ENCODE measurements around the gene RRP9.
A peak's percentile ranks its signal among the peaks of the same experiment; 100 is the strongest.
"Not testable (repeated sequence)": the region's sequence is repeated elsewhere in the genome, so short reads cannot be mapped to it uniquely, and the experiment has no call there.

RRP9 gene, protein sequence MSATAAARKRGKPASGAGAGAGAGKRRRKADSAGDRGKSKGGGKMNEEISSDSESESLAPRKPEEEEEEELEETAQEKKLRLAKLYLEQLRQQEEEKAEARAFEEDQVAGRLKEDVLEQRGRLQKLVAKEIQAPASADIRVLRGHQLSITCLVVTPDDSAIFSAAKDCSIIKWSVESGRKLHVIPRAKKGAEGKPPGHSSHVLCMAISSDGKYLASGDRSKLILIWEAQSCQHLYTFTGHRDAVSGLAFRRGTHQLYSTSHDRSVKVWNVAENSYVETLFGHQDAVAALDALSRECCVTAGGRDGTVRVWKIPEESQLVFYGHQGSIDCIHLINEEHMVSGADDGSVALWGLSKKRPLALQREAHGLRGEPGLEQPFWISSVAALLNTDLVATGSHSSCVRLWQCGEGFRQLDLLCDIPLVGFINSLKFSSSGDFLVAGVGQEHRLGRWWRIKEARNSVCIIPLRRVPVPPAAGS

DNA sequence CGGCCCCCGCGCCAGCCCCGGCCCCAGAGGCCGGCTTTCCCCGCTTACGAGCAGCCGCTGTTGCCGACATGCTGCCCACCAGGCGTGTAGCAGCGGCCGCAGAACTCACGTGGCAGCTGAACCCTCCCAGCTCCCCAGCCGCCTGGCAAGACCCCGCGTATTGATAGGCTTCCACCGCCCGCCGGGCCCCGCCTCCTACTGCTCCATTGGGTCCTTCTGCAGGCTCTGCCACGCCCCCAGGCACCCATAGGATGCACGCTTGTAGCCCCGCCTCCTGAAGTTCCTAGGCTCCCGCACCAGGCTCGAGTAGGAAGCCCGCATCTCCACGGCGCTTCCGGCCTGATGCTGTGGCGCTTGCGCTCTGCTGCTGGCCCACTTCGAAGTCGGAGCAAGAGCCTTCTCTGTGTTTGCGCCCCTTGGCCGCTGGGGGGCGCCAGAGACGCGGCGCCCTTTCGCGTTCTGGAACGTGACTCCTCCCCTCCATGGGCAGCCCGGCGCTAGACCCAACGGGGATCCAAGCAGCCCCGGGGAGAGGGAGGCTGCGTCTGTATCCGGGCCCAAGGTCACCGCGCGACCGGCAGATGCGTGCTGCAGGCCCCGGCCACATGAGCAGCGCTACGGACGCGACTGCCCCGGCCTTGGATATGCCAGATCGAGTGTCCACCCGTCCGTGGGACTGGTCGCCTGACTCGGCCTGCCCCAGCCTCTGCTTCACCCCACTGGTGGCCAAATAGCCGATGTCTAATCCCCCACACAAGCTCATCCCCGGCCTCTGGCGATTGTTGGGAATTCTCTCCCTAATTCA is at the start of gene RRP9, which contains the start of gene PARP3:
RRP9 (minus strand) TSS at position 107 of the 805 bp plus-strand sequence; CDS start at position 70, 37 bp downstream.
PARP3 (plus strand) TSS at position 566 of the 805 bp plus-strand sequence. CDS start 993 bp downstream, outside the sequence.
- H3K27me3 ChIP-seq (ENCODE audit: control insufficient read depth, low read length) = no peaks in the 10 kb centered on the region
- H3K4me3 ChIP-seq (ENCODE audit: low read length) = peak within 1 kb of the TSS; percentile 94
- TF ChIP-seq EZH2phosphoT487 (IDR thresholded peaks at IDR 0.05; ENCODE audit: borderline replicate concordance, low read length) = no peak
- TF ChIP-seq, protein P1, sequence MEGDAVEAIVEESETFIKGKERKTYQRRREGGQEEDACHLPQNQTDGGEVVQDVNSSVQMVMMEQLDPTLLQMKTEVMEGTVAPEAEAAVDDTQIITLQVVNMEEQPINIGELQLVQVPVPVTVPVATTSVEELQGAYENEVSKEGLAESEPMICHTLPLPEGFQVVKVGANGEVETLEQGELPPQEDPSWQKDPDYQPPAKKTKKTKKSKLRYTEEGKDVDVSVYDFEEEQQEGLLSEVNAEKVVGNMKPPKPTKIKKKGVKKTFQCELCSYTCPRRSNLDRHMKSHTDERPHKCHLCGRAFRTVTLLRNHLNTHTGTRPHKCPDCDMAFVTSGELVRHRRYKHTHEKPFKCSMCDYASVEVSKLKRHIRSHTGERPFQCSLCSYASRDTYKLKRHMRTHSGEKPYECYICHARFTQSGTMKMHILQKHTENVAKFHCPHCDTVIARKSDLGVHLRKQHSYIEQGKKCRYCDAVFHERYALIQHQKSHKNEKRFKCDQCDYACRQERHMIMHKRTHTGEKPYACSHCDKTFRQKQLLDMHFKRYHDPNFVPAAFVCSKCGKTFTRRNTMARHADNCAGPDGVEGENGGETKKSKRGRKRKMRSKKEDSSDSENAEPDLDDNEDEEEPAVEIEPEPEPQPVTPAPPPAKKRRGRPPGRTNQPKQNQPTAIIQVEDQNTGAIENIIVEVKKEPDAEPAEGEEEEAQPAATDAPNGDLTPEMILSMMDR (IDR thresholded peaks at IDR 0.05; ENCODE audit: low read depth, low read length, poor library complexity, severe bottlenecking) = peak; percentile 95
- H3K4me2 ChIP-seq (ENCODE audit: low read length) = peak within 1 kb of the TSS; percentile 100
- peaks cover 41% of the 10 kb centered on the region for H3K79me2 ChIP-seq (ENCODE audit: control insufficient read depth, low read length)
- H4K20me1 ChIP-seq (ENCODE audit: control insufficient read depth, insufficient read depth, low read depth, low read length) = no peaks in the 10 kb centered on the region; the same call in 1 of the 2 replicates
- peak within 1 kb of the TSS; percentile 51 for H3K27ac ChIP-seq (ENCODE audit: low read depth, low read length)
- peaks cover 31% of the 10 kb centered on the region for H3K36me3 ChIP-seq (ENCODE audit: control insufficient read depth, low read length)
- no peaks in the 10 kb centered on the region for H3F3A ChIP-seq (ENCODE audit: control insufficient read depth, insufficient read depth)
- H3K9me3 ChIP-seq (ENCODE audit: control insufficient read depth, insufficient read depth, low read length) = no peaks in the 10 kb centered on the region
- no peaks in the 10 kb centered on the region for H3K9me2 ChIP-seq (replicated peaks; ENCODE audit: control insufficient read depth, low read length)
- H3K4me1 ChIP-seq (ENCODE audit: control insufficient read depth, low read length) = peaks cover 29% of the 10 kb centered on the region

- not testable (repeated sequence) for H3K27me3 ChIP-seq (ENCODE audit: control insufficient read depth, low read length); H3K9me2 ChIP-seq (replicated peaks; ENCODE audit: control insufficient read depth, low read length); H3K27ac ChIP-seq (ENCODE audit: low read depth, low read length); H3K4me3 ChIP-seq (ENCODE audit: low read length); H3K9me3 ChIP-seq (ENCODE audit: control insufficient read depth, insufficient read depth, low read length); H4K20me1 ChIP-seq (ENCODE audit: control insufficient read depth, insufficient read depth, low read depth, low read length); H3K4me2 ChIP-seq (ENCODE audit: low read length)
- H3F3A ChIP-seq (ENCODE audit: control insufficient read depth, insufficient read depth) = peaks cover 53% of the 10 kb centered on the region
- H3K36me3 ChIP-seq (ENCODE audit: control insufficient read depth, low read length) = peaks cover 43% of the 10 kb centered on the region
- peaks cover 36% of the 10 kb centered on the region for H3K4me1 ChIP-seq (ENCODE audit: control insufficient read depth, low read length)
- H3K79me2 ChIP-seq (ENCODE audit: control insufficient read depth, low read length) = peaks cover 21% of the 10 kb centered on the region
Measured at GRCh38 chr3:51990501-51990971, 48.8 kb upstream of the RRP9 start.

GRCh38 chr3:51988286-51989146 is 46.8 kb upstream of the RRP9 start:
- Histone ChIP-seq H3K27me3 (ENCODE audit: control insufficient read depth, low read length) (no peaks in the 10 kb centered on the region), H3K9me3 (ENCODE audit: control insufficient read depth, insufficient read depth, low read length) (no peaks in the 10 kb centered on the region), H4K20me1 (ENCODE audit: control insufficient read depth, insufficient read depth, low read depth, low read length) (no peaks in the 10 kb centered on the region), H3K9me2 (replicated peaks; ENCODE audit: control insufficient read depth, low read length) (no peaks in the 10 kb centered on the region), H3K4me1 (ENCODE audit: control insufficient read depth, low read length) (peaks cover 29% of the 10 kb centered on the region), H3K4me3 (ENCODE audit: low read length) (no peak overlapping the region), H3K27ac (ENCODE audit: low read depth, low read length) (no peak overlapping the region), H3F3A (ENCODE audit: control insufficient read depth, insufficient read depth) (peaks cover 42% of the 10 kb centered on the region), H3K79me2 (ENCODE audit: control insufficient read depth, low read length) (peaks cover 3% of the 10 kb centered on the region; the same call in 1 of the 2 replicates), H3K4me2 (ENCODE audit: low read length) (no peak overlapping the region), H3K36me3 (ENCODE audit: control insufficient read depth, low read length) (peaks cover 23% of the 10 kb centered on the region)
- TF ChIP-seq EZH2phosphoT487 (IDR thresholded peaks at IDR 0.05; ENCODE audit: borderline replicate concordance, low read length) = no peak

DNA sequence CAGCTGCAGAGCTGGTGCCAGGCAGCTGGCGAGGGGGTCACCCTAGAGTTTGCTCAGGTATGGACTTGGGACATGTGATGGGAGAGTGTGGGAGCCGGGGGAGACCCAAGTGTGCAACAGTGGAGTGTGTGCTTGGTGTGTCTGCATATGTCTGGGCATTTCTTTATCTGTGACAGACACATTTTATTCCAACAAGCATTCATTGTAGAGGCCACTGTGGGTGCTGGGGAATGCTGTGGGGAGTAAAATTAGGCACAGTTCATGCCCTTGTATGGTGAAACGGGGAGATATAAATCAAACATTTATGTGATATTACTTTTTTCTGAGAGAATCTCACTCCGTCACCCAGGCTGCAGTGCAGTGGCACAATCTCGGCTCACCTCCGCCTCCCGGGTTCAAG is 45.9 kb upstream of the RRP9 start:
- Histone ChIP-seq H3K27ac (ENCODE audit: low read depth, low read length) (no peak overlapping the region), H3K9me3 (ENCODE audit: control insufficient read depth, insufficient read depth, low read length) (no peaks in the 10 kb centered on the region), H3F3A (ENCODE audit: control insufficient read depth, insufficient read depth) (peaks cover 36% of the 10 kb centered on the region), H3K27me3 (ENCODE audit: control insufficient read depth, low read length) (no peaks in the 10 kb centered on the region), H4K20me1 (ENCODE audit: control insufficient read depth, insufficient read depth, low read depth, low read length) (no peaks in the 10 kb centered on the region), H3K79me2 (ENCODE audit: control insufficient read depth, low read length) (peaks cover 2% of the 10 kb centered on the region; the same call in 1 of the 2 replicates), H3K4me1 (ENCODE audit: control insufficient read depth, low read length) (peaks cover 30% of the 10 kb centered on the region), H3K4me3 (ENCODE audit: low read length) (no peak overlapping the region), H3K4me2 (ENCODE audit: low read length) (no peak overlapping the region), H3K9me2 (replicated peaks; ENCODE audit: control insufficient read depth, low read length) (no peaks in the 10 kb centered on the region), H3K36me3 (ENCODE audit: control insufficient read depth, low read length) (peaks cover 14% of the 10 kb centered on the region)
- TF ChIP-seq EZH2phosphoT487 (IDR thresholded peaks at IDR 0.05; ENCODE audit: borderline replicate concordance, low read length) = no peak
- TF ChIP-seq, protein P1 (IDR thresholded peaks at IDR 0.05; ENCODE audit: low read depth, low read length, poor library complexity, severe bottlenecking) = no peak
